Measurements from ENCODE around the gene WDR5B. TPM values are rescaled to one million over a fixed set of nuclear protein-coding genes. Genes with fewer than 3 reads are reported as not detected.
"Not testable (repeated sequence)": the region's sequence is repeated elsewhere in the genome, so short reads cannot be mapped to it uniquely, and the experiment has no call there.

Gene WDR5B
- total RNA-seq, 1 donor from 2014 or later = 3.5 TPM

GRCh38 chr3:122374034-122374433 is 41.8 kb downstream of the WDR5B start:
- DNase-seq (ENCODE audit: extremely low read depth, low read depth, low spot score) = no peak

GRCh38 chr3:122366379-122366749 is 49.5 kb downstream of the WDR5B start:
- no peak for DNase-seq (ENCODE audit: extremely low read depth, low read depth, low spot score)

- DNase-seq (ENCODE audit: extremely low read depth, low read depth, low spot score) = not testable (repeated sequence)
Measured at GRCh38 chr3:122365582-122366378, 50.1 kb downstream of the WDR5B start.

- DNase-seq (ENCODE audit: extremely low read depth, low read depth, low spot score) = no peak
Measured at GRCh38 chr3:122365073-122365472, 50.8 kb downstream of the WDR5B start.

GRCh38 chr3:122364490-122364889 is 51.4 kb downstream of the WDR5B start:
- DNase-seq (ENCODE audit: extremely low read depth, low read depth, low spot score) = no peak

Other genes starting within 250 kb of the WDR5B start
- not detected in 2 replicates for gene CASR, start 232.4 kb downstream of the WDR5B start, total RNA-seq
- not detected in 2 replicates for gene CSTA, start 90.8 kb downstream of the WDR5B start, total RNA-seq
- gene MIX23, start 32.8 kb downstream of the WDR5B start, total RNA-seq = 18.3 and 18.9 TPM in 2 replicates
- 13.7 and 27.7 TPM in 2 replicates for gene FAM162A, start 31.9 kb downstream of the WDR5B start, total RNA-seq
- gene KPNA1, start 98.9 kb upstream of the WDR5B start, total RNA-seq = 35.6 and 45.1 TPM in 2 replicates
- 20.5 and 37.9 TPM in 2 replicates for gene PARP9, start 148.2 kb upstream of the WDR5B start, total RNA-seq
- gene DTX3L, start 148.3 kb upstream of the WDR5B start, total RNA-seq = 43.0 and 48.7 TPM in 2 replicates
- gene PARP15, start 161.6 kb upstream of the WDR5B start, total RNA-seq = 1.1 and 4.3 TPM in 2 replicates

Measured in glomerular endothelial cell (primary cell).